ENCODE measurements around the gene PALLD. TPM values are rescaled to one million over a fixed set of nuclear protein-coding genes. Genes with fewer than 3 reads are reported as not detected.

Gene PALLD
- total and polyA plus RNA-seq, 2 of the 8 experiments (the other 6 are each of a cell fraction or from before 2014, with no cell fraction given) = 10.5 to 25.0 TPM

- no peak for TF ChIP-seq RFX5 (IDR thresholded peaks at IDR 0.05; ENCODE audit: borderline replicate concordance, low read depth, low read length)
- TF ChIP-seq, protein P1, sequence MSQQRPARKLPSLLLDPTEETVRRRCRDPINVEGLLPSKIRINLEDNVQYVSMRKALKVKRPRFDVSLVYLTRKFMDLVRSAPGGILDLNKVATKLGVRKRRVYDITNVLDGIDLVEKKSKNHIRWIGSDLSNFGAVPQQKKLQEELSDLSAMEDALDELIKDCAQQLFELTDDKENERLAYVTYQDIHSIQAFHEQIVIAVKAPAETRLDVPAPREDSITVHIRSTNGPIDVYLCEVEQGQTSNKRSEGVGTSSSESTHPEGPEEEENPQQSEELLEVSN (IDR thresholded peaks at IDR 0.05) = no peak
- no peak for TF ChIP-seq SP2 (IDR thresholded peaks at IDR 0.05; ENCODE audit: low read length)
Observed at GRCh38 chr4:168677879-168678278, 181.0 kb downstream of the PALLD start (continued).

Data from H1 (cell line).